GM21423 (cell line): ENCODE measurements around the gene NUP58.
A peak's percentile ranks its signal among the peaks of the same experiment; 100 is the strongest.
"Not testable (repeated sequence)": the region's sequence is repeated elsewhere in the genome, so short reads cannot be mapped to it uniquely, and the experiment has no call there.

ENCODE experiments used
- ATAC-seq: cut with Tn5 transposase; IDR thresholded peaks from one replicate; pipeline ENCODE4 v1.9.1; 2021; ENCODE audit warnings: mild to moderate bottlenecking, moderate library complexity; ENCODE audit not compliant: unreplicated experiment

Gene NUP58

DNA sequence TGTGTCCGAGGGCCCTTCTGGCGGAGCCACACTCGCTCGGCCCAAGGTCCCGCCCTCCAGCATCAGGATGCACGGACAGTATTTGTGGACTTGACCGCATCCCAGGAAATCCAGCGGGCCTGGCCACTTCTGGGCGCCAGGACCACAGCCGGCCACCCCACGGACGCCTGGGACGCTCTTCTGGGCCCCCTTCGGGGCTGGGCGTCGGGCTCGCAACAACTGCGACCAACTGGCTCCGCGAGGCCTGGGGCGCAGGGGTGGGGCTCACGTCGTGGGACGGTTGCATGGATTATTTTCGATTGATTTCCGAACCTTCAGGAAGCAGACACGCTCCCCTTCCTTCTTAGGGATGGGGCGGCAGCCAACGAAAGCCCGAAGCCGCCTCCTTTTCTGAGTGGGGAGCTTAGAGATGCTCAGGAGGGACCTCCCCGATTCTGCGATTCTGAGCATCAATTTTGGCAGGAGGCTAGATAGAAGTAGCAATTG is 521 bp upstream of the NUP58 start:
- peak; percentile 27 for ATAC-seq

DNA sequence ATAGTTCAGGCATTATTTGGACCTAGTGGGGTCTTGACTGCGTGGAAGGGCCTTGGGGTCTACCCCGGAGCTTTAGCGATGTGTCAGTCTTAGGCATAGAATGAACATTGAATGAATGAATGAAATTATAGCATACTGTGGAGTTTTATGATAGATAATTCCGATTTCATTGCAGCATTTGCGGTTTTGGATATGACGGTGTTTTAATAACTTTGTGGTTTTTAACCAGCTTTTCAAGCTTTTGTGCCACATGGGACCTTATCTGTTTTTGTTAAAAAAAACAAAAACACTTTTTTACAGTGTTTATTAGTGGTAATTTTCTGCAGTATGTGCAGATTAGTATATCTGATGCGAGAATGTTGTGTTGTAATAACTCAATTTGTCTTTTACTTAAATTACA is 696 bp downstream of the NUP58 start:
- ATAC-seq = no peak

DNA sequence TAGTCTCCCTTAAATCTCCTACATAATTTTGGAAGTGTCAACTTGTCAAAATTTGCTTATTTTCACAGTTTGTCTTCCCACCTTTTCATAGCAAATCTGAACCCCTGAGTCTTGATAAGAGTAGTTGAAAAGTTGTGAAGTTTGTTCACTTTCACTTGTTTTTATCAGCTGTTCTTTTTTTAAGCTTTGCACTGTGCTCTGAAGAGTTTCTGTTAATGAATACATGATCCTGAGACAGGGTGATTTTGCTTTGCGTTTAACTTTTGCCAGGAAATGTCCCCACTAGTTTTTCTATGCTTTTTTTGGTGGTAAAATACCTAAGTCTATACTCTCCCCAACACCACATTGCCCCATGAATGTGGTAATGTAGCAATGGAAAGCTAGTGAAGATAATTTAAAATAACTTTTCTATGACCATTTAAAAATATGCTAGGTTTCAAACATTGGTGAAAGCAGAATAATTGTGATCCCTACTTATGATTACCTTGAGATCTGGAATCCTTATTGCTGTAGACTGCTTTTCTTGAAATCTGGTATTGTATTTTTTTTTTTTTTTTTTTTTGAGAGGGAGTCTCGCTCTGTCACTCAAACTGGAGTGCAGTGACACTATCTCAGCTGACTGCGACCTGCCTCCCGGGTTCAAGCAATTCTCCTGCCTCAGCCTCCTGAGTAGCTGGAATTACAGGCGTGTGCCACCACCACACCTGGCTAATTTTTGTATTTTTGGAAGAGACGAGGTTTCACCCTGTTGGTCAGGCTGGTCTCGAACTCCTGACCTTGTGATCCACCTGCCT is 5.4 kb downstream of the NUP58 start:
- ATAC-seq = no peak

DNA sequence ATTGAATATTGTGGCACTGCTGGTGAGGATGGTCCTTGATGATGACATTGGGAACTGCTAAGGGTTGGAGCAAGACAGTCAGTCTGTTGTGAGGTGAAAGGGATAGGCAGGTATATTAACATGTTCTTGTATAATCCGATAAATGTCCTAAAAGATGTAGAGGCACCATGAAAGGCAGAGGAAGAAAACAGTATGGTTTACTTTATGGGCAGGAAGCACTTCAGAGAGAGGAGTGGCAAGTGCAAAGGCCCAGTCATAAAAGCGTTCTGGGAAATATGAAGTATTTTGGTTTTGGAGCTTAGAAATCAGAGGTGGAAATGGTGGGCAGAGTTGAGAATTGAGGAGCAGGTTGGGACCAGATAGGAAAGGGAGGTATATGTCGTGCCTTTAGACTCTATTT is 9.5 kb downstream of the NUP58 start:
- ATAC-seq = no peak

DNA sequence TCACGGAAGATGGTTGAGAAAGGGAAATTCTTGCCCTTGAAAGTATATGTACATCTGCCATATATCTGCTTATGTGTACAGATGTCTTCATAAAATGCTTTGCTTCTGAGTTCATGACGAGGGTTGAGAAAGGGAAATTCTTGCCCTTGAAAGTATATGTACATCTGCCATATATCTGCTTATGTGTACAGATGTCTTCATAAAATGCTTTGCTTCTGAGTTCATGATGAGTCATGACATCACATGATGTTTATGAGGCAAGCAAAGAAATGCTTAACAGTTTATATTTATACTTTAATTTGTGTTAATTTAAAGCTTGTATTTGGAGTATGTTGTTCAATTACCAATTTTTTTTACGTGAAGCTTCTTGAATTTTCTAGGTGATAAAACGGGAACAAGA is 17.5 kb downstream of the NUP58 start:
- ATAC-seq = not testable (repeated sequence)

DNA sequence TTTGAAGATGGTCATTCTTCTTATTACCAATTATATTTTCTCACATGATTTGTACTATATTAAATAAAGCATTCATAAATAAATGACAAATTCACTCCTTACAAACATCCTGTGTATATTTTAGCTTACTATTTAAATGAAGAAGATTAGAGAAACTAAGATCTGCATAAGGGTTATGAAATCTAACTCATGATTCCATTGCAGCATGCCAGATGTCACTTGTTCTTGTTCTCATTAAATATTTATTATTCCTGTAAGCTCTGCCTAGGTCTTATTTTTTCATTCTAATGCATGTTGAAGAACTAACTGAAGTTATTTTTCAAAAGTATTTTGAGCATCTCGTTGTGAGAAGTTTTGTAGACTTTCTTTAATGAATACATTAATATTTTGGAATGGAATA is 18.3 kb downstream of the NUP58 start:
- no peak for ATAC-seq

DNA sequence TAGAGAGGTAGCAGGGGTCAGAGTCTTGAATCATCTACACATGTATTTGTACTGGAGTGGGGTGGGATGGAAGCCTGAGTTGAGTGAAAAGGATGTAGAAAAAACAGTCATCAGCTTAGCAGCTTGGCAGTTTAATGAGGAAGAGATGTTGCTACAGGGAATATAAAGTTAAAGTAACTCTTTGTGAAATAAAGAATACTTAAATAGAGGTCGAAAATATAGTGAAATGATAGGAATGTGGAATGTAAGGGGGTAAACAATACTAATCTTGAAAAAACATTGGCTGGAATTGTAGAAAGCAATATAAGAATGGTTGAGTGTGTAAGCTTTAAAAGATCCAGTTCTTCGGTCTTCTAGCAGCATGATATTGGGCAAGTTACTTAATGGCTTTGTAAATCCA is 22.7 kb downstream of the NUP58 start:
- no peak for ATAC-seq

DNA sequence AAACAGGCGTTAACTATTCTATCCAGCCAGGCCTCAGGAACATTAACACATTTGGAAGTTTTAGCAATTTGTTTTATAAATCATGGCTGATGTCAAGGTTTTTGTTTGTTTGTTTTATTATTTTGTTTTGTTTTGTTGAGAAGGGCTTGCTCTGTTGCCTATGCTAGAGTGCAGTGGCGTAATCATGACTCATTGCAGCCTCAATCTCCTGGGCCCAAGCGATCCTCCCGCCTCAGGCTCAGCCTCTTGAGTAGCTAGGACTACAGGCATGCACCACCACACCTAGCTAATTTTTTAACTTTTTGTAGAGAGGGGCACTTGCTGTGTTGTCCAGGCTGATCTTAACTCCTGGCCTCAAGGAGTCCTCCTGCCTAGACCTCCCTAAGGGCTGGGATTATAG is 28.3 kb downstream of the NUP58 start:
- ATAC-seq = no peak

DNA sequence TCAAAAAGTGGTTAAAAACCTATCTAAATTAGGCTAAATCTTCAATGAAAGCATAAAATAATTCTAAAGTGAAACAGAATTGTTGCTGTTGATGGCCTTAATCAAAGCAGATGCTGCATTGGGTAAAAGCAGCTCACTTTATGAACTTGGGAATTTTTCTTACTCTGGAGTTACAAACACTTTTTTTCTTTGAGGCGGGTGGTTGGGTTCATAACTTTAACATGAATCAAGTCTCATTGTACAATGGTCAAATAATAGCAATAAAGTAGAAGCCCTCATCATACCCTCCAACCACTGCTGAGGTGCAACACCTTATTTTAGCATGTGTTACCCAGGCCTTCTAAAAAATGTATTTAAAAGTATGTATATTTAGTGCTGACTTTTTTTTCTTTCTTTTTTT is 29.1 kb downstream of the NUP58 start:
- ATAC-seq = no peak

DNA sequence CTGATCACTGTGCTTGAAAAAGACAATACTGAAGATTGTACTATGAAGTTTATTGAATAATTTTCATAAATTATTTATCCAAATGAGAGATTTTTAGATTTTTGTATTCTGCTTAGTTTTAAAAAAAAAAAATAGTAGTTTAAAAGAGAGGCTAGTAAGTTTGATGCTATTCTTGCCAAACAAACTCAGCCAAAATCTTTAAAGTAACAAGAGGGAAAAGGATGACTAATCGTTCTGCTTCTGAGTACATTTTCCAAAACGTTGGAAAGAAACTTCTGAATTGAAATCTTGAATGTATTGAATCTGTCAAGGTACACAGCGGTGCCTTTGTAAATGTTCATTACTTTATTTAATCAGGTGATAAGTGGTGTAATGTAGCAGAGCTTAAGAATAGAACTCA is 34.4 kb downstream of the NUP58 start:
- ATAC-seq = no peak

DNA sequence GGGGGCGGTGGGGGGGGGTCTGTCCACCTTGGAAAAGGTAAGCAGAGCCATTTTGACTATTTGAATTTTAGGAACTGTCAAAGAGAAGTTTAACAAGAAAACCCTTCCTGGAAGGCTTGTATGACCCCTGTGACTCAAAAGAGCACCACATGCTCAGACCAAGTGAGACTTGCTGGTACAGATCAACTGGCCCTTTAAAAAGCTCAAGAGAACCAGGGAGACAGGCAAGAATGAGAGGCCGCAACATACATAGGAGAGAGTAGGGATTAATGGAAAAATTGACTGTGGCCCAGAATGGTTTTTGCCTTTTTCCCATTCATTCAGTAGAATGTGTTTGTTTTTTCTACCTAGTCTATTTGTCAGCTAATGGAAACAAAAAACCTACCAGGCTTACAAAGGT is 44.2 kb downstream of the NUP58 start:
- no peak for ATAC-seq

DNA sequence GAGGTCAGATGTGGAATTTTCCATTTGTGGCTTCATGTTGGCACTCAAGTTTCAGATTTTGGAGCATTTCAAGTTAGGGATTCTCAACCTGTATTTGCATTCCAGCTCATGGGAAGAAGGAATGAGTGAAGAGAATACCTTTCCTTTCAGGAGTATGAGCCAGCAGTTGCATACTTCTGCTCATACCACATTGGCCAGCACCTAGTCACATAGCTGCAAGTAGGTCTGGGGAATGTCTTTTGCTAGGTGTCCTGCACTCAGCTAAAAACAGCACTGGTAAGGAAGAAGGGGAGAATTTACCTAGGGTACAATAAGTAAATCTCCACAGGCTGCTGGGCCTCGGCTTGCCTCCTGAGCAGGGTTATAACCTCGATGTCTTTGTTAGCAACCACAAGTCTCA is 45.7 kb downstream of the NUP58 start:
- ATAC-seq = no peak

DNA sequence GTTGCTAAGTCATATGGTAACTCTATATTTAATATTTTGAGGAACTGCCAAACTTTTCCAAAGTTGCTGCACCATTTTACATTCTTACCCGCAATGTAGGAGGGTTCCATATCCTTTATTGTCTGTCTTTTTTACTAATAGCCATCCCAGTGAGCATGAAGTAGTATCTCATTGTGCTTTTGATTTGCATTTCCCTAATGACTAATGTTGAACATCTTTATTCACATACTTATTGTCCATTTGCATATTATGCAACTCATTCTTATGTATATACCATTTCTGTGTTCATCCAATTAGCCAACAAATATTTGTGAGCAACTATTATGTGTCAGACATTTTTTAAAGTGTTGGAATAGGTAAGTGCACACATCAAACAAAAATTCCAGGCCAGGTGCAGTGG is 50.0 kb downstream of the NUP58 start:
- ATAC-seq = no peak

DNA sequence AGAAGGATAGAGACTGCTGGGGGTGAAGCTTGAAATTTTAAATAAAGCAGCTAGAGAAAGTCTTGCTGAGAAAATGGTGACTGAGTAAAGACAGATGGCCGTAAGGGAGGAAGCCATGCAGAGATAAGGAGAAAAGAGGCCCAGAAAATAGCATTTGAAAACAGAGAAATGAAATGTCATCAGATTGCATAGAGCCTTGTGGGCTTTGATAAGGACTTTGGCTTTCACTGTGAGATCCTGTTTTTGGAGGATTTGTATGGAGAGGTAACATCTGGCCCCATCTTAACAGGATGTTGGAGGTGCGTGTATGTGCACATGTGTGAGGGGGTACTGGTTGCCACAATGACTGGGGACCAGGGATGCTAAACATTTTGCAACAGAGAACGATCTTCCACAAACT is 50.8 kb downstream of the NUP58 start:
- ATAC-seq = no peak

DNA sequence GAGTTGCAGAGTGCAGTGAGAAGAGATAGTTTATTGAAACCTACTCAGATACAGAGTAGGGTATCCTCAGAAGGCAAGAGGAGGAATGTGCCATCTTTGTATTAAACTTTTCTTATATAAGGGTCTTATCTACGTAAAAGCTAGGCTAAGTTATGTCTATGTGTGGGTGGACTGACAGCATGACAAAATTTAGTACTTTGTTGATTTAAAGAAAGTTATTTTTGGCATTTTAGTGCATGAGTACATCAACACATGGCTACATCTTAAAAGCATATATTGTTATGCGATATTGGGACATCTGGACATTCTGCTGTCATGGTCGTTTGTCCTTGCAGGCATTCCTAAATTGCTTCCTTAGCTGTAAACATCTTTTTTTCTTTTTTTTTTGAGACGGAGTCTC is 51.4 kb downstream of the NUP58 start:
- no peak for ATAC-seq

DNA sequence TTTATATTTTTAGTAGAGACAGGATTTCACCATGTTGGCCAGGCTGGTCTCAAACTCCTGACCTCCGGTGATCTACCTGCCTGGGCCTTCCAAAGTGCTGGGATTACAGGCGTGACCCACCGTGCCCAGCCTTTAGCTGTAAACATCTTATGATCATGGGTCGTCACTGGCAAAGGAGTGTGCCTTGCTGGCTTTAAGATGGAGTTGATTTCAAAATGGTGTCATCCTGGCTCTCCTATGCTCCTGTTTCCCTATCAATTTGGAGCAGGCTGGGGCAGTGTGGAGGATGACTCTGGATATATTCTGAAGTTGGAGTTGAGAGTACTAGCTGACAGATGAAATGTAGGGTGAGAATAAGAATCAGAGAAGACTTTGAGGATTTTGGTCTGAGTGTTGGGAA is 51.9 kb downstream of the NUP58 start:
- ATAC-seq = no peak

DNA sequence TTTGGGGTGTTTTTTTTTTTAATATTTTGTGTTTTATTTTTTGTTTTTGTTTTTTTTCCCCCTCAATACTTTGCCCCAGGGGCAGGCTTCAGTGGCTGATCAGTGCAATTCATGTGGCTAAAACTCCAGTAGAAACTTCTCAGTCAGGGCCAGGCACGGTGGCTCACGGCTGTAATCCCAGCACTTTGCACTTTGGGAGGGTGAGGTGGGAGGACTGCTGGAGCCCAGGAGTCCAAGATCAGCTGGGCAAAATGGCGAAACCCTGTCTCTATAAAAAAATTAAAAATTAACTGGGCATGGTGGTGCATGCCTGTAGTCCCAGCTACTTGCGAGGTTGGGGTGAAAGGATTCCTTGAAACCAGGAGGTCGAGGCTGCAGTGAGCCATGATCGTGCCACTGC is 53.0 kb downstream of the NUP58 start:
- ATAC-seq = no peak

DNA sequence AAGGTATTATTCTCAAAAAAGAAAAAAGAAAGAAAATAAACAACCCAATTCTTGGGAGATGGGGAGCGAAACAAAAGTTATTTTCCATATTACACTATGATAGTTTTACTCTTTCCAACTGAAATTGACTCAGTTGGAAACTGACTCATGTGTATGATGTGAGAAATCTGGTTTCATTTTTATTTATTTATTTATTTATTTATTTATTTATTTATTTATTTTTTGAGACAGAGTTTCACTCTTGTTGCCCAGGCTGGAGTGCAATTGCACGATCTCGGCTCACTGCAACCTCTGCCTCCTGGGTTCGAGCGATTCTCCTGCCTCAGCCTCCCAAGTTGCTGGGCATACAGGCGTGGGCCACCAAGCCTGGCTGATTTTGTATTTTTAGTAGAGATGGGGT is 59.0 kb downstream of the NUP58 start:
- not testable (repeated sequence) for ATAC-seq

DNA sequence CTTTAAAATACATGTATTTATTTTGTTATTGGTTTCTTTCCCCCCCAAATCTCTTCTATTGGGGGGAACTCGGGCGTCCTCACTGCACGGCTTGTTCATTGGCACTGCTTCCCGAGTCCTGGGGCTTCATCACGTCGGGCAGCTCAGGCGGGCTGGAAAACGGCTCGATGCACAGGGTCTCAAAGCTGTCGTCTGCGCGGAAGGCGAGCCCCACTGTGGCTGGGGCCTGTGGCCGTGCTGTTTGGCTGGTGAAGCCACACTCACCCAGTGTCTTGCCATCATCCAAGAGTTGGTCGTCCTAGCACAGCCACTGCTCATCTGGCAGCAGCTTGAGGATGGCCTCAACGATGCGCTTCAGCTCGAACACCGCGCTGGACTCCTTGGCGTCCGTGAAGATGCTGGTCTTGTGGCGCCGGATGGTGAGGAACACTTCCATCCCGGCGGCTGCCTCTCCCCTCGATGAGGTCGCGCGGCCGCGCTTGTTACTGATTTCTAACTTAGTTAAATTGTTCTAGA is 64.4 kb downstream of the NUP58 start:
- ATAC-seq = no peak

DNA sequence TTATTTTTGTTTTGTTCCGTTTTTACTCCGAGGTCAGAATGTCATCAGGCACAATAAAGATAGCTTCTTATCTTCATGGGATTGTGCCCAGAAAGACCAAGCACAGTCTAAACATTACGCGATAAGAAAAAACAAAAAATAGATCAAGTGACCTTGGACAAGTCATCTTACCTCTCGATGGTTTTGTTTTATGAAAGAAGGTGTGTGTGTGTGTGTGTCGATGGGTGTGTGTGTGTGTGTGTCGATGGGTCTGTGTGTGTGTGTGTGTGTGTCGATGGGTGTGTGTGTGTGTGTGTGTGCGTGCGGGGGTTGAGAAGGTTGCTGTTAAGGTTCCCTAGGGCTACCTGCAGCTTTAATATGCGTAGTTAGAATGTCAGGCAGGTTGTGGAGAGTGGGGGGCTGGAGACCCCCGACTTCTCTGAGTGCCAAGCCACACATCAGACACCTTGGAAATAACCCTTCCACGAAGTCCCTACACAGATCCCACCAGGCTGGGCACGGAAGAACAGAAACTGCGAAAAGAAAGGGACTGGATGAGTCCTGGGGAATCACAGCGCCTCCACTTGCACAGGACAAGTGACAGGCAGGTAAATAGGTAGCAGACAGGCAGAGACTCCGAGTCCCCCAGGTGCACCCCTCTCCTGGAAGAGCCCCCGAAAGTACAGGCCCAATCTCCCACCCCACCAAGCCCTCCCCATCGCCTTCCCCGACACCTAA is 69.9 kb downstream of the NUP58 start:
- no peak for ATAC-seq

DNA sequence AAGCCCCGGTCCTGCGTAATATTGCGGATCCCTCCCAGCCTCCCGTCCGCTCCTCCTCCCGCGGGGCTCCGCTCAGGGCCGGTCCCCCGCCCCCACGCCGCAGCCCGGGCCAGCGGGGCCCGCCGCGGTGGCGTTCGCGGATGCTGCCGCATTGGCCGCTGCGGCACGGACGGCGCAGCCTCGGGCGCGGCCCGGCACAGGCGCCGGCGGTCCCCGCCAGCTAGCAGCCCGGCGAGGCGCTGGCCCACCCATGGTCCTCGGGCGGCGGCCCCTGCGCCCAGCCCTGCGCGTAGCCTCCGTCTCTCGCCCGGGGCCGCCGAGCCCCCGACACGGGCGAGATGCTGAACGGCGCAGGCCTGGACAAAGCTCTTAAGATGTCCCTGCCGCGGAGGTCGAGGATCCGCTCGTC is 70.5 kb downstream of the NUP58 start, which contains the start of gene ATP8A2:
Gene ATP8A2 (plus strand): TSS at position 100 of the 409 bp plus-strand sequence. CDS start 239 bp downstream, at position 339.
- ATAC-seq = no peak
